GM12864 (cell line): ENCODE results near the gene DUSP9.

ENCODE experiments used
- DNase-seq: peaks from one replicate; pipeline ENCODE4 v3.0.0-alpha.2; 2011; ENCODE audit warnings: low read depth
- H3K4me3 ChIP-seq: 2 replicates; pipeline ENCODE4 v1.5.1; 2011; ENCODE audit warnings: mild to moderate bottlenecking, low read depth, low read length, control low read depth
- TF ChIP-seq, protein P1 (sequence below): IDR thresholded peaks from 2 replicates; pipeline ENCODE4 v1.5.1; 2011; ENCODE audit warnings: low read depth, mild to moderate bottlenecking, moderate library complexity, low read length, control low read depth, inconsistent platforms; ENCODE audit errors: missing control alignments

Gene DUSP9

DNA sequence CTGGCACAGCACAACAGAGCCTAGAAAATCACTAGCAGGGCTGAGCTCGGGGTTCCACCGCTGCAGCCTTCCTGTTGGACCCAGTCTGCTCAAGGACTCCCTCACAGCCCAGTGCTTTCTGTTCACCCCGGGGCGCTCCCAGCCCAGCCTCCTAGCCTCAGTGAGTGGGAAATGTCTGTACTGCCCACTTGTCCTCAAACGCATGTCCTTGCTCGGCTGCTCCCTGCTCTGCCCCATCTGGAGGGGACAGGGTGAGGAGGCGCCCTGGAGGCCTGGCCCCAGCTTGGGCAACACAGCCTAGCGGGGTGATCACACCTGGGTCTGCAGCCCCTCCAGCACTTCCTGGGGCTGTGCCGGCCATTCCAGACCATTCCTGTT is 36.2 kb upstream of the DUSP9 start:
- DNase-seq, result no peak
- TF ChIP-seq, protein P1, sequence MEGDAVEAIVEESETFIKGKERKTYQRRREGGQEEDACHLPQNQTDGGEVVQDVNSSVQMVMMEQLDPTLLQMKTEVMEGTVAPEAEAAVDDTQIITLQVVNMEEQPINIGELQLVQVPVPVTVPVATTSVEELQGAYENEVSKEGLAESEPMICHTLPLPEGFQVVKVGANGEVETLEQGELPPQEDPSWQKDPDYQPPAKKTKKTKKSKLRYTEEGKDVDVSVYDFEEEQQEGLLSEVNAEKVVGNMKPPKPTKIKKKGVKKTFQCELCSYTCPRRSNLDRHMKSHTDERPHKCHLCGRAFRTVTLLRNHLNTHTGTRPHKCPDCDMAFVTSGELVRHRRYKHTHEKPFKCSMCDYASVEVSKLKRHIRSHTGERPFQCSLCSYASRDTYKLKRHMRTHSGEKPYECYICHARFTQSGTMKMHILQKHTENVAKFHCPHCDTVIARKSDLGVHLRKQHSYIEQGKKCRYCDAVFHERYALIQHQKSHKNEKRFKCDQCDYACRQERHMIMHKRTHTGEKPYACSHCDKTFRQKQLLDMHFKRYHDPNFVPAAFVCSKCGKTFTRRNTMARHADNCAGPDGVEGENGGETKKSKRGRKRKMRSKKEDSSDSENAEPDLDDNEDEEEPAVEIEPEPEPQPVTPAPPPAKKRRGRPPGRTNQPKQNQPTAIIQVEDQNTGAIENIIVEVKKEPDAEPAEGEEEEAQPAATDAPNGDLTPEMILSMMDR, result no peak
- H3K4me3 ChIP-seq, result no peak overlapping the region

DNA sequence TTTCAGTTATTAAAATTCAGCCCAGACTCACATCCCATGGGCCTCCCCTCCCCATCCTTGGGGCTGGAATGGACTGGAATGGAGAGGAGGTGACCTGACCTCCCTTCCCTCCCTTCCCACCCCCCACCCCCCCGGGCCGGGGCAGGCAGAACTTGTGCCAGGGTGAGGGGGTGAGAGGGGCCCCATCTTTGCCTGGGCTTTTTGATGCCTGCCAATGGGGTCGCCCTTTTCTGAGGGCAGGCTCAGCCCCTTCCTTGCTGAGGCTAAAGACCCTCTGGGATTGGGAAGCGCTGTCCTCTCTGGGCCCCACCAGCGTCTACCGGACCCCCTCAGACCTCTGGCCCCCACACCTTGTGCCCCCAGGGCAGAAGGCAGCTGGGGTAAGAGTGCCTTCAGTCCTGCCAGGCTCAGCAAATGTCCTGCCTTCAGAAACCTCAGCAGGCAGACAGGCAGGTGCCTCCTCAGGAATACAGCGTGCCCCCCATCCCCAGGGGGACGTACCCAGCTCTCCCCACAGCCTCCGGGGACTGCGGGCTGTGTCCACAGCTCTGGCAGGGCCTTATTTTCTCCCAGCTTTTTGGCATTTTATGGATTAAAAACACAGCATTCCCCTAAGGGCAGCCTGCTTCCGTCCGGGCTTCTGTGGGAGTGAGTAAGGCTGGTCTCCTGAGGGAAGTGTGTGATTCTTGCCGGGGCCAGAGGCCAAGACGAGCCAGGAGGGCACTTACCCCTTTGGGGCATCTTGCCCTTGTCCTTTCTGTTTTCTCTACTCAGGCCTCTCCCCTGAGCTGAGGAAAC is 35.5 kb upstream of the DUSP9 start:
- TF ChIP-seq, protein P1, result no peak
- no peak overlapping the region for H3K4me3 ChIP-seq
- DNase-seq, result no peak

DNA sequence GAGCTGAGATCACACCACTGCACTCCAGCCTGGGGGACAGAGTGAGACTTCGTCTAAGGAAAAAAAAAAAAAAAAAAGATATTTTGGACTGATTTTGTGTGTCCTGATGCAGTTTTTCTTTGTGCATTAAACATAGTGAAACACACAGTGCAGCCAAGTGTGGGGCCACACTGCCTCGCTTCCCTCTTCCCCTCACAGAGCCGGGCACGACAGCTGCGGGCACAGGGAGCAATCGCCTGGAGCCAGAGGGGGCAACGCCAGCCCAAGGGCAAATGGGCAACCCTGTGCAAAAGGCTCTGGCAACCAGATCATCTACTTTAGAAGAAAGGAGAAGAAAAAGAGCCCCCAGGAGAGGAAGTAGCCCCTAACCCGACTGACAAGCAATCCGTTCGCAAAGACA is 34.6 kb upstream of the DUSP9 start:
- TF ChIP-seq, protein P1, result no peak
- H3K4me3 ChIP-seq, result no peak overlapping the region
- no peak for DNase-seq

DNA sequence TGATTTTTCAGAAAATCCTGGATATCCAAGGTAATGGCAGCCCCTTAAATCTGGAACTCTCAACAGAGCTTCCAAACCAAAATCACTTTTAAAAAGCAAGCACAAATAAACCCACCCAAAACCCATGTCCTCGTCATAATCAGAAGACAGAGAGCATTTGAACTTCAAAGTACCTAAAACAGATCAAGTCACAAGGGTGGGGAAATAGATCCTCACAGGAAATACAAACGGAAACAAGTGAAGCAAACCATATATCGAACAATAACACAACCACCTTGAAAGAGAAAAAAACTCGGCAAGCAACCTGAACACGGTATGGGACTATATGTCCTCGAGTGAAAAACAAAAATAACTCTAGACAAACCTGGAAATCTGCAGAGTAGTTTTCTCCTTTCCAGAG is 32.2 kb upstream of the DUSP9 start:
- TF ChIP-seq, protein P1, result no peak
- H3K4me3 ChIP-seq, result no peak overlapping the region
- no peak for DNase-seq

DNA sequence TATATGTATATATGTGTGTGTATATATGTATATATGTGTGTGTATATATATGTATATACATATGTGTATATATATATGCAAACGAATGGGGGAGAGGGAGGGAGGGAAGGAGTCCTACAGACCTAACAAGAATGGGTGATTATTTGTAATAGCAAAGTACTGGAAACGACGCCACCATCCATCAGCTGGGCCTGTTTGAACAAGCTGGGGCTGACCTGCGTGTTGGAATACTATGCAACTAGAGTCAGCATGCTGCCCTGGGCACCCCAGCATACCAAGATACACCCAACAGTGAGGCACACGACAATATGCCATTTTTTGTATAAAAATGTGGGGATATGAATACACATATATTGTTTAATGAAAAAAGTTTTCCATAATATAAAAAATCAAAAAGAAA is 26.4 kb upstream of the DUSP9 start:
- no peak for DNase-seq
- TF ChIP-seq, protein P1, result no peak
- no peak overlapping the region for H3K4me3 ChIP-seq

DNA sequence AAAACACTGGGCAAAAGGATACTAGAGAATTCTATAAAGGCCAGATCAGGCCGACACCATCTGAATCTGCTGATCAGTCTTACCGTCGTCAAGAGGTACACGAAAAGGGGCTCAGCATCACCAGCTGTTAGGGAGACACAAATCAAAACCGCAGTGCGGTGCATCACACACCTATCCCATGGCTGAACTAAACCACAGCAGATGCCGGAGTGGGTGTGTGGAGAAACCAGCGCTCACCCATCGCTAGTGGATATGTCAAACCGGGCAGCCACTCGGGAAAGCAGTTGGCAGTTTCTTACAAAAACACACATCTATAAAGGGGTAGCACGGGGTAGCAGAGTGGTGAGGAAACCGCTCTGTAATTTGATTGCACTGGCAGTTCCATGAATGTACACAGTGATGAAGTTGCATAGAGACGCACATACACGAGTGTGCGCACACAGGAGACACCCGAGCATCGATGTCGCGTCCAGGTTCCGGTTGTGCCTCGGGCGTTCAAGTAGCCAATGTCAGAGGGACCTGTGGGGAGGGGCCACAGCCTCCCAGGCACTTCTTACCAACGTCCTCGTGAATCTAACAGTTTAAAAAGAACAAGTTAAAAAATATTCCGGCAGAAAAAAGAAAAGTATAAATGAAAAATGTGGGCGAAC is 24.9 kb upstream of the DUSP9 start:
- H3K4me3 ChIP-seq, result no peak overlapping the region
- no peak for DNase-seq
- TF ChIP-seq, protein P1, result no peak

DNA sequence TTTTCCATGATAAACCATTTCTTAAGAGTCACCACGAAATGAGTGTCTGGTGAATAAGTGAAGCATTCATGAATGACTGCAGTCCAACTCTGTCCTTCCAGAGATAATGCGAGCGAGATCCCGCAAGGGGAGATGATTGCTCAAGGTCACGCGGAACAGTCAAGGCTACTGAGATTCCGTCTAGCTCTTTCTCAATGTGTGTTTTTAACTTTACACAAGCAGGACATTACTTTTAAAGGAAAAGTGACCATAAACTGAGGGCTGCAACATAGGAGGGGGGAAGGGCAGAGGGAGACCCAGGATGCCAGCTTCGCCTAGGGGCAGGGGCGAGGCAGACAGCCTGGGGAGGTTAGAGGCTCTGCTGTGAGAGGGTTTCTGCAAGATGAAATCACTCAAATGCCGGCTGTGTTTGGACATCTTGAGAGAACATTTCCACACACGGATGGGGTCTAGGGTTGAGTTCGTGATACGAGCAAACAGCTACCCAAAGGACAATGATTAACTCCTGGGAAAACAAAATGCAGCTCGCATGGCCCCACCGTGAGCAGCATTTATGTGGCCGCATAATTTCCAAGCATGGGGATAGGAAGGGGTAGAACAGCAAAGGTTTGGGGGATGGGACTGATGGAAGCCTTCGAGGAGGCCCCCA is 24.2 kb upstream of the DUSP9 start:
- H3K4me3 ChIP-seq, result no peak overlapping the region
- no peak for DNase-seq
- TF ChIP-seq, protein P1, result no peak
